Measurements from ENCODE around the gene CNN2. TPM values are rescaled to one million over a fixed set of nuclear protein-coding genes. Genes with fewer than 3 reads are reported as not detected.

The CNN2 gene
- total and polyA plus RNA-seq, 2 of the 13 experiments (the other 11 are each of a cell fraction or from before 2014, with no cell fraction given): 63.6 to 70.0 TPM

DNA sequence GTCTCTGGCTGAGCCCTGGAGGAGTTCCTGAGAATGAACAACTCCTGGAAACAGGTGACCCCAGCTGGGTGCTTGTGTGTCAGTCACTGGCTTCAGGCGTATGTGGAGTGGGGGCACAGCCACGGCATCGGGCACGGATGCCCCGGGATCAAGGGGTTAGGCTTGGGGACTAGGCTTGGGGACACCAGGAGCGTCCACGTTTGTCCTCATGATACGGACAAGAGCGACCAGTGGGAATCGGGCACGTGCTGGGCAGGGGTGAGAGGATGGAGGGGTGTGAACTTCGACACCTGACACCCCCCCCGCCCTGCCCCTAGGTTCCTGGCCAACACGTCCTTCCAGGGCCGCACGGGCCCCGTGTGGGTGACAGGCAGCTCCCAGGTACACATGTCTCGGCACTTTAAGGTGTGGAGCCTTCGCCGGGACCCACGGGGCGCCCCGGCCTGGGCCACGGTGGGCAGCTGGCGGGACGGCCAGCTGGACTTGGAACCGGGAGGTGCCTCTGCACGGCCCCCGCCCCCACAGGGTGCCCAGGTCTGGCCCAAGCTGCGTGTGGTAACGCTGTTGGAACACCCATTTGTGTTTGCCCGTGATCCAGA, 22.1 kb upstream of the CNN2 start:
- Histone ChIP-seq H3K4me1 (ENCODE audit: insufficient read depth, low read length) (peaks cover 22% of the 10 kb centered on the region), H3K9ac (ENCODE audit: insufficient read depth, low read depth, low read length) (no peak overlapping the region), H3K36me3 (replicated peaks in 1 of 2; ENCODE audit: control insufficient read depth in 1 of 2, insufficient read depth in 2 of 2, low read length in 2 of 2) (no peaks in the 10 kb centered on the region; a peak in 1 of 5 replicates), H3K79me2 (ENCODE audit: insufficient read depth, low read length) (no peaks in the 10 kb centered on the region), H4K20me1 (ENCODE audit: insufficient read depth, low read length) (no peaks in the 10 kb centered on the region), H3K9me3 (ENCODE audit: low read length) (no peaks in the 10 kb centered on the region), H3K4me3 (replicated peaks in 1 of 3; ENCODE audit: insufficient read depth in 1 of 3, low read depth in 2 of 3, low read length in 3 of 3) (no peak overlapping the region), H3K4me2 (ENCODE audit: low read depth, low read length) (no peak overlapping the region), H3K27ac (ENCODE audit: extremely low read length, insufficient read depth, low read length) (no peak overlapping the region), H3K27me3 (ENCODE audit: control insufficient read depth in 1 of 2, insufficient read depth in 2 of 2, low read length in 2 of 2) (peaks cover 15 to 40% of the 10 kb centered on the region in 2 experiments), H2AFZ (ENCODE audit: low read length) (no peak overlapping the region)
- WGBS (ENCODE audit: low lambda C conversion rate): 8% methylated on average over 8 of the region's 32 CpGs
- in situ Hi-C loops (cut with HindIII; ENCODE audit: extremely low pct_ligation_motif_present, low pct_unique_long_range_greater_than_20kb) (no loop called here), intact Hi-C loops (cut with micrococcal nuclease; ENCODE audit: unreplicated experiment) (no loop called here)
- POLR2A ChIA-PET: no interaction called here
- CTCF ChIA-PET (ENCODE audit: low intra/inter-chr PET ratio, low total read pairs): no interaction called here
- FAIRE-seq: no peak
- ATAC-seq: no peak
- BruUV-seq (replicated peaks): no TSS peak
- no peak for DNase-seq (ENCODE audit: low spot score)
- TF ChIP-seq ZNF280D (CRISPR knock-in tag; IDR thresholded peaks at IDR 0.05) (no peak), CCAR2 (optimal IDR thresholded peaks at IDR 0.05; ENCODE audit: low read depth, low read length) (no peak), AGO2 (optimal IDR thresholded peaks at IDR 0.05; ENCODE audit: low read depth, low read length) (peak; percentile 2), DNMT1 (CRISPR knock-in tag; IDR thresholded peaks at IDR 0.05) (no peak), TMF1 (CRISPR knock-in tag; IDR thresholded peaks at IDR 0.05; ENCODE audit: low read depth) (0 out of 2 replicates have a peak, but pooled peaks have one; percentile 33), HOXA9 (CRISPR knock-in tag; IDR thresholded peaks at IDR 0.05; ENCODE audit: borderline replicate concordance) (no peak), SMAD9 (CRISPR knock-in tag; IDR thresholded peaks at IDR 0.05) (no peak), ZSCAN30 (CRISPR knock-in tag; IDR thresholded peaks at IDR 0.05) (no peak), ATRX (CRISPR knock-in tag; IDR thresholded peaks at IDR 0.05; ENCODE audit: borderline replicate concordance) (no peak), MYNN (CRISPR knock-in tag; IDR thresholded peaks at IDR 0.05; ENCODE audit: low read depth) (no peak), KDM5B (CRISPR knock-in tag; IDR thresholded peaks at IDR 0.05; ENCODE audit: borderline replicate concordance) (0 out of 2 replicates have a peak, but pooled peaks have one; percentile 14), TIGD3 (CRISPR knock-in tag; IDR thresholded peaks at IDR 0.05; ENCODE audit: borderline replicate concordance) (no peak), ZFP36L1 (CRISPR knock-in tag; IDR thresholded peaks at IDR 0.05) (no peak), ZNF749 (CRISPR knock-in tag; IDR thresholded peaks at IDR 0.05; ENCODE audit: borderline replicate concordance) (no peak), PCBP2 (optimal IDR thresholded peaks at IDR 0.05; ENCODE audit: low read depth, low read length, poor library complexity, severe bottlenecking) (no peak)
- TF ChIP-seq, protein P1, sequence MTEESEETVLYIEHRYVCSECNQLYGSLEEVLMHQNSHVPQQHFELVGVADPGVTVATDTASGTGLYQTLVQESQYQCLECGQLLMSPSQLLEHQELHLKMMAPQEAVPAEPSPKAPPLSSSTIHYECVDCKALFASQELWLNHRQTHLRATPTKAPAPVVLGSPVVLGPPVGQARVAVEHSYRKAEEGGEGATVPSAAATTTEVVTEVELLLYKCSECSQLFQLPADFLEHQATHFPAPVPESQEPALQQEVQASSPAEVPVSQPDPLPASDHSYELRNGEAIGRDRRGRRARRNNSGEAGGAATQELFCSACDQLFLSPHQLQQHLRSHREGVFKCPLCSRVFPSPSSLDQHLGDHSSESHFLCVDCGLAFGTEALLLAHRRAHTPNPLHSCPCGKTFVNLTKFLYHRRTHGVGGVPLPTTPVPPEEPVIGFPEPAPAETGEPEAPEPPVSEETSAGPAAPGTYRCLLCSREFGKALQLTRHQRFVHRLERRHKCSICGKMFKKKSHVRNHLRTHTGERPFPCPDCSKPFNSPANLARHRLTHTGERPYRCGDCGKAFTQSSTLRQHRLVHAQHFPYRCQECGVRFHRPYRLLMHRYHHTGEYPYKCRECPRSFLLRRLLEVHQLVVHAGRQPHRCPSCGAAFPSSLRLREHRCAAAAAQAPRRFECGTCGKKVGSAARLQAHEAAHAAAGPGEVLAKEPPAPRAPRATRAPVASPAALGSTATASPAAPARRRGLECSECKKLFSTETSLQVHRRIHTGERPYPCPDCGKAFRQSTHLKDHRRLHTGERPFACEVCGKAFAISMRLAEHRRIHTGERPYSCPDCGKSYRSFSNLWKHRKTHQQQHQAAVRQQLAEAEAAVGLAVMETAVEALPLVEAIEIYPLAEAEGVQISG (CRISPR knock-in tag; IDR thresholded peaks at IDR 0.05): no peak

Measured in HepG2 (cell line).